IPS-18a (cell line): ENCODE results near the gene CDCA7.

Experiments used
- H3K27ac ChIP-seq: one replicate; pipeline ENCODE4 v1.5.1; 2013; ENCODE audit warnings: low read length
- H3K27me3 ChIP-seq: one replicate; pipeline ENCODE4 v1.6.1; 2013; ENCODE audit warnings: mild to moderate bottlenecking, low read length; ENCODE audit not compliant: control insufficient read depth, insufficient read depth
- H3K36me3 ChIP-seq: one replicate; pipeline ENCODE4 v1.6.1; 2013; ENCODE audit warnings: low read depth, low read length; ENCODE audit not compliant: control insufficient read depth
- H3K4me1 ChIP-seq: one replicate; pipeline ENCODE4 v1.6.1; 2013; ENCODE audit warnings: low read depth, low read length; ENCODE audit not compliant: control insufficient read depth
- H3K4me3 ChIP-seq: one replicate; pipeline ENCODE4 v1.5.1; 2013; ENCODE audit warnings: low read length
- H3K9ac ChIP-seq: one replicate; pipeline ENCODE4 v1.6.1; 2013; ENCODE audit warnings: mild to moderate bottlenecking, low read length, moderate library complexity
- H3K9me3 ChIP-seq: one replicate; pipeline ENCODE4 v1.6.1; 2013; ENCODE audit warnings: low read depth, low read length; ENCODE audit not compliant: control insufficient read depth

Gene CDCA7

GRCh38 chr2:173393186-173393585 is 38.5 kb downstream of the CDCA7 start:
- Histone ChIP-seq H3K27me3 (no peaks in the 10 kb centered on the region), H3K9ac (no peak overlapping the region), H3K4me3 (no peak overlapping the region), H3K9me3 (no peaks in the 10 kb centered on the region), H3K36me3 (no peaks in the 10 kb centered on the region), H3K27ac (no peak overlapping the region), H3K4me1 (peaks cover 25% of the 10 kb centered on the region)

DNA sequence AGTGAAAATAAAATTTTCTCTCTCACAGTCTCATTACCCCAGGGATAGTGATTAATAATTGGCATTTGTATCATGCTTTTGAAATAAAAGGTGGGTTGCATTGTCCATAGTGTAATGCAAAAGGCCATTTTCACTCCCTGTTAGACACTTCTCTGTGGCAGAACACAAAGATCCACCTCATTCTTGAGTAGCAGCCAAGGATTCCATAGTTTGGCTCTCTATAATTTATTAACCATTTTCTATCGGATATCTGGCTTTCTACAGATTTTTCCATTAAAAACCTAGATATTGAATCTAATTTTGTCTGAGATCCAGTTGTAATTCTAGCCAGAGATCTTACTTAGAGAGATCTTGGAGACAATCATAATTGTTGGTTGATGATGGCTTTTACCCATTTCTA is 39.0 kb downstream of the CDCA7 start:
- H3K4me3 ChIP-seq: no peak overlapping the region
- no peaks in the 10 kb centered on the region for H3K36me3 ChIP-seq
- no peak overlapping the region for H3K9ac ChIP-seq
- no peaks in the 10 kb centered on the region for H3K9me3 ChIP-seq
- H3K27ac ChIP-seq: no peak overlapping the region
- H3K27me3 ChIP-seq: no peaks in the 10 kb centered on the region
- peaks cover 25% of the 10 kb centered on the region for H3K4me1 ChIP-seq

DNA sequence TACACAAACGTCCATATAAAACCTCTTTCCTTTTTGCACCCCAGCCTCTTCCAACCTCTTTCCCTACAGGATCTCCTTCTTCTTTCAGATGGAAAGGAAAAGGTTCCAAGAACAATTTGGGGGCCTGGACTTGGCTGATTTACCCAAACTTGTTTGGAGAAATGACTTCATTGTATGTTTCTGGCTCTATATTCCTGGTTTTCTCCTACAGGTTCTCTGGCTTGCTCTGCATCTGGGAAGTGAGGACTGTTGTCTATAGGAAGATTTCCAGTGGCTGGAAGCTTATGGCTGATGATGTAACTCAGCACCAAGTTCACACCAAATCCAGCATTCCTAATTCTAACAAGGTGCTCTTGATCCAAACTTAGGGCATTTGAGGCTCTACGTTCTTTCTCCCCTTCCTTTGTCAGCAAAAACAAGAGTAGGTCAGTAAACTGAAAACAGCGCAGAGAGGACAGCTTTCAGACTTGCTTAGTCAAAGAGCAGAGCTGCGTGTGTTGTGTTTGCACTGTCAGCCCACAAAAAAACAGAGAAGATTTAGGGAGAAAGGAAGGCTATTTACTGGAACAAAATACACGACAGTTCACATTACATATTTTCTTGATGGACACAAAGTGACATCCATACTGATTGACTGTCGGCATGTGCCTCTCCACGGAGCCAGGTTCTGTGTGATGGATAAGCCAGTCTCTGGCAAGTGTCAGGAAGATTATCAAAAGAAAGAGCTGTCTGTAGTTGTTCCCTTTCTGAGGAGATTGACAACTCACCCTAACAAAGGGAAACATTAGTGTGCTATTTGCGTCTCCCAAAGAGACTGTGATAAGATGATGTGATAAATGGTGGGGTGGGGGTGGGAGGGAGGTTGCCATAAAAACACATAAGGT is 39.7 kb downstream of the CDCA7 start:
- Histone ChIP-seq H3K4me3 (no peak overlapping the region), H3K27ac (no peak overlapping the region)

DNA sequence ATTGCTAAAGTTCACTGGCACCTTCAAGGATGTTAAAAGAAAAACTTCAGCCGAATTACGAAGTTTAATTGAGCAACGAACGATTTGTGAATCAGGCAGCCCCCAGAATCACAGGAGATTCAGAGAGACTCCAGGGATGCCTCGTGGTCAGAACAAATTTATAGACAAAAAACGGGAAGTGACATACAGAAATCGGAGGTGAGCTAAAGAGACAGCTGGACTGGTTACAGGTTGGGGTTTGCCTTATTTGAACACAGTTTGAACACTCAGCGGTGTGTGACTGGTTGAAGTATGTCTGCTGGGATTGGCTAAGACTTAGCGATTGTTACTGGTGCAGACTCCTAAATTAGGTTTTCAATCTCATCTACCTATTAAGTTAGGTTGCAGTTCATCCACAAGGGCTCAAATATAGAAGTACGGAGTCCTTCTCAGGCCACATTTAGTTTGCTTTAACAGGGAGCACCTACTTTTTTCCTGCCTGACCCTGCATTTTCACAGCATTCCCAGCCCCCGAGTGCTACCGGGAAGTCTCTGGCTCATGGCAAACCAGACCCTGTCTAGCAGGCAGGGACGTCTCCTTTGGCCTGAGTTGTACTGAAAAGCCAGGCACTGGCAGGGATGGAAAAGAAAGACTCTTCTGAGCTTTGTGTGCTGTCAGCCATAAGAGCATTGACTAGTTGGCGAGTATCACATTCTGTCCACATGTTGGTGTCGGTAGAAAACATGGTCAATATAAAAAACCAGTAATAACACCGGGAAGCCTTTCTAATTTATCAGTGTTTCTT is 41.1 kb downstream of the CDCA7 start:
- Histone ChIP-seq H3K9ac (no peak overlapping the region), H3K36me3 (no peaks in the 10 kb centered on the region), H3K27ac (no peak overlapping the region), H3K27me3 (no peaks in the 10 kb centered on the region), H3K9me3 (no peaks in the 10 kb centered on the region), H3K4me1 (peaks cover 34% of the 10 kb centered on the region), H3K4me3 (no peak overlapping the region)

More for the DNA sequence above, 39.7 kb downstream of the CDCA7 start:
- no peak overlapping the region for H3K9ac ChIP-seq
- H3K9me3 ChIP-seq: no peaks in the 10 kb centered on the region
- H3K27me3 ChIP-seq: no peaks in the 10 kb centered on the region
- H3K36me3 ChIP-seq: no peaks in the 10 kb centered on the region
- H3K4me1 ChIP-seq: peaks cover 25% of the 10 kb centered on the region

DNA sequence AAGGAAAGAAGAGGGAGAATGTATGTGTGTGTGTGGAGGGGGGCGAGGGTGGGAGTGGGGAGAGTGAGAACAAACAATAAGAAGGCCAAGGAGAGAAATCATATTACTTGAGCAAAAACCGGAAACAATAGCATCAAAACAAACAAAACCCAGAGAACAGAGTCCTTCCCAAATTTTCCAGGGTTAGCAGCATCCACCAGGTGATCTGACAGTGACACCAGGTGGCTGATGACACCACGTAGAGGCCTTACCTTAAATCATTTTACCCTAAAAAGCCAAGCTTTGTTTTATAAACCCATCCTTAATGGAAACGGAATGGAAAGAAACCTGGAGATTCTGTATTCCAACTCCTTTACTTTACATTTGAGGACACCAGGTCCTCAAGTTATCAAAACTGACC is 42.9 kb downstream of the CDCA7 start:
- Histone ChIP-seq H3K4me3 (no peak overlapping the region), H3K27ac (no peak overlapping the region), H3K36me3 (no peaks in the 10 kb centered on the region), H3K27me3 (peaks cover 5% of the 10 kb centered on the region), H3K9ac (no peak overlapping the region), H3K4me1 (peaks cover 50% of the 10 kb centered on the region), H3K9me3 (no peaks in the 10 kb centered on the region)

DNA sequence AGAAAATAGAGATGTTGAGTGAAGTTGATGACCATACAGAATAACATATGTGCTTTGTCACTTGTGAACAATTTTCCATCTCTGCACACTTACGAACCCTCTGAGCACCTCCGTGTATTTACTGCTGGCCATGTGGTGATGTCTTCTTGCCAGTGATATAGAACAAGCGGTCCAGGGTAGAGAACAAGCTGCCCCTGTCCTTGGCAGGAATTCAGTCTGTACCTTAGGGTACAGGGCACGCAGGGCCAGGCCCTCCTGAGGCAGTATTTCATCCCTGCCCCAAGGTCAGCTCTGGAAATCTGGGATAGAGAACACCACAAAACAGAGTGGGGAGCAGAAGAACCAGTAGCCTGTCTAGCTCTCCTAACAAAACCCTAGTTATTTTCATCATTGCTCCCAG is 44.6 kb downstream of the CDCA7 start:
- Histone ChIP-seq H3K27me3 (peaks cover 15% of the 10 kb centered on the region), H3K27ac (no peak overlapping the region), H3K36me3 (no peaks in the 10 kb centered on the region), H3K9ac (no peak overlapping the region), H3K9me3 (no peaks in the 10 kb centered on the region), H3K4me3 (no peak overlapping the region), H3K4me1 (peaks cover 37% of the 10 kb centered on the region)

GRCh38 chr2:173400760-173401159 is 46.1 kb downstream of the CDCA7 start:
- H3K27ac ChIP-seq: no peak overlapping the region
- H3K4me1 ChIP-seq: peaks cover 32% of the 10 kb centered on the region
- no peaks in the 10 kb centered on the region for H3K36me3 ChIP-seq
- H3K27me3 ChIP-seq: peaks cover 15% of the 10 kb centered on the region
- no peak overlapping the region for H3K9ac ChIP-seq
- peak overlapping the region; percentile 51 for H3K4me3 ChIP-seq
- H3K9me3 ChIP-seq: no peaks in the 10 kb centered on the region

GRCh38 chr2:173401716-173402326 is 47.1 kb downstream of the CDCA7 start:
- peak overlapping the region; percentile 51 for H3K4me3 ChIP-seq
- H3K27me3 ChIP-seq: peaks cover 15% of the 10 kb centered on the region
- H3K27ac ChIP-seq: no peak overlapping the region
- no peak overlapping the region for H3K9ac ChIP-seq
- peaks cover 28% of the 10 kb centered on the region for H3K4me1 ChIP-seq
- no peaks in the 10 kb centered on the region for H3K9me3 ChIP-seq
- H3K36me3 ChIP-seq: no peaks in the 10 kb centered on the region

DNA sequence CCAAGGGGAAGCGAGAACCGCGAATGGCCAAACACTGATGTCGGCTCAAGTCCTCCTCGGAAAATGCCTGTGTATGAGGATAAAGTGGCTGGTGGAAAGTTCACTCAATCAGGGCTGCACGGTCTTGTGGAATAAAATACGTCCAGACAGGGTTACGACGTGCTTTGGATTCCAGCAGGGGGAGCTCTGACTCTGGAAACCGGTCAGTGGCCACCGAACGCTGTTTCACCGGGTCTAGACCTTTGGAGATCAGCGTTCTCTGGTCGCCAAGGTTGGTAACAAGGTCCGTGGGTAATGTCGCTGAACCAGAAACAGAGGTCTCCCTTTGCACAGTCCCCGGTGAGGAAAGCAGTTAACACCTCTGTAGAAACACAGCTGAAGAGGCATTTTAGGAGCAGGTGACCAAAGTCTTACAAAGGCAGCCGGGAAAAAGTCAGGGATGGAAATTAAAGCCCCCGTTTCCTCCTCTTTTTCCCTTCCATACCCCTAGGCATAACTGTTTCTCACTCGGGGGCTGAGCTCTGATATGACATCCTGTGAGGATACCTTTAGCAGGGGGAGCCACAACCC is 47.8 kb downstream of the CDCA7 start:
- Histone ChIP-seq H3K27ac (no peak overlapping the region), H3K9ac (no peak overlapping the region), H3K9me3 (no peaks in the 10 kb centered on the region), H3K36me3 (no peaks in the 10 kb centered on the region), H3K4me3 (peak overlapping the region; percentile 51), H3K27me3 (peaks cover 15% of the 10 kb centered on the region), H3K4me1 (peaks cover 28% of the 10 kb centered on the region)

GRCh38 chr2:173404841-173405750 is 50.4 kb downstream of the CDCA7 start:
- Histone ChIP-seq H3K27ac (no peak overlapping the region), H3K4me1 (peaks cover 26% of the 10 kb centered on the region), H3K36me3 (no peaks in the 10 kb centered on the region), H3K4me3 (no peak overlapping the region), H3K27me3 (peaks cover 15% of the 10 kb centered on the region), H3K9ac (no peak overlapping the region), H3K9me3 (no peaks in the 10 kb centered on the region)
